ENCODE results near the gene YTHDC2. TPM values are rescaled to one million over a fixed set of nuclear protein-coding genes. Genes with fewer than 3 reads are reported as not detected.

YTHDC2 gene
- total RNA-seq, 6 donors from 2014 or later = 18.3 to 32.9 (median 21.6) TPM

GRCh38 chr5:113608113-113608596, 94.7 kb downstream of the YTHDC2 start:
- 52 to 60% methylated on average over 3 of the region's 3 CpGs for WGBS, 2 donors
- ATAC-seq (ENCODE audit: low FRiP score in 2 of 2) (no peak), DNase-seq (no peak)
- H3K4me1 ChIP-seq = peaks cover 0 to 3% (median 1%) of the 10 kb centered on the region in 4 donors
- TF ChIP-seq CTCF (IDR thresholded peaks at IDR 0.05) = no peak
- no peak for TF ChIP-seq EP300 (IDR thresholded peaks at IDR 0.05)
- no peak for TF ChIP-seq POLR2AphosphoS5 (IDR thresholded peaks at IDR 0.05)
- no peak for TF ChIP-seq POLR2A (IDR thresholded peaks at IDR 0.05)
- H3K36me3 ChIP-seq = no peaks in the 10 kb centered on the region
- H3K27me3 ChIP-seq = peaks cover 0 to 5% (median 0%) of the 10 kb centered on the region in 4 donors
- no peaks in the 10 kb centered on the region for H3K9me3 ChIP-seq
- H3K4me3 ChIP-seq = no peak overlapping the region
- no peak overlapping the region for H3K27ac ChIP-seq

- DNase-seq = no peak
- H3K36me3 ChIP-seq = no peaks in the 10 kb centered on the region
- no peak overlapping the region for H3K4me3 ChIP-seq
- TF ChIP-seq CTCF (IDR thresholded peaks at IDR 0.05) = peak in 5 of 6 experiments; percentile 44 to 74 (median 64)
- no peak for TF ChIP-seq POLR2A (IDR thresholded peaks at IDR 0.05)
- WGBS, 2 donors = 0 to 1% methylated on average over 4 of the region's 4 CpGs
- no peaks in the 10 kb centered on the region for H3K9me3 ChIP-seq
- peak in 1 of 2 donors; percentile 76 for ATAC-seq (ENCODE audit: low FRiP score in 2 of 2)
- H3K4me1 ChIP-seq = no peaks in the 10 kb centered on the region
- H3K27ac ChIP-seq = no peak overlapping the region
- H3K27me3 ChIP-seq = no peaks in the 10 kb centered on the region
Observed at GRCh38 chr5:113612060-113612496, 98.6 kb downstream of the YTHDC2 start.

- no peaks in the 10 kb centered on the region for H3K36me3 ChIP-seq
- H3K27me3 ChIP-seq = no peaks in the 10 kb centered on the region
- no peaks in the 10 kb centered on the region for H3K9me3 ChIP-seq
- no peak overlapping the region for H3K4me3 ChIP-seq
- no peak for TF ChIP-seq CTCF (IDR thresholded peaks at IDR 0.05)
- no peak for TF ChIP-seq POLR2A (IDR thresholded peaks at IDR 0.05)
- TF ChIP-seq POLR2AphosphoS5 (IDR thresholded peaks at IDR 0.05) = no peak
- no peak for TF ChIP-seq EP300 (IDR thresholded peaks at IDR 0.05)
- no peak overlapping the region for H3K27ac ChIP-seq
- WGBS, 2 donors = 59 to 75% methylated on average over 1 of the region's 1 CpG
- ATAC-seq (ENCODE audit: low FRiP score in 2 of 2) = no peak
- no peak for DNase-seq
- H3K4me1 ChIP-seq = no peaks in the 10 kb centered on the region
Observed at GRCh38 chr5:113614191-113614590, 100.7 kb downstream of the YTHDC2 start.

GRCh38 chr5:113615708-113616107, 102.2 kb downstream of the YTHDC2 start:
- 31 to 36% methylated on average over 2 of the region's 2 CpGs for WGBS, 2 donors
- TF ChIP-seq POLR2AphosphoS5 (IDR thresholded peaks at IDR 0.05) (no peak), EP300 (IDR thresholded peaks at IDR 0.05) (no peak), CTCF (IDR thresholded peaks at IDR 0.05) (no peak), POLR2A (IDR thresholded peaks at IDR 0.05) (no peak)
- DNase-seq = no peak
- no peaks in the 10 kb centered on the region for H3K27me3 ChIP-seq
- no peaks in the 10 kb centered on the region for H3K36me3 ChIP-seq
- no peaks in the 10 kb centered on the region for H3K9me3 ChIP-seq
- H3K4me1 ChIP-seq = no peaks in the 10 kb centered on the region
- ATAC-seq (ENCODE audit: low FRiP score in 2 of 2) = no peak
- no peak overlapping the region for H3K4me3 ChIP-seq
- no peak overlapping the region for H3K27ac ChIP-seq

GRCh38 chr5:113617191-113617796, 103.8 kb downstream of the YTHDC2 start:
- H3K4me3 ChIP-seq = no peak overlapping the region
- no peaks in the 10 kb centered on the region for H3K36me3 ChIP-seq
- H3K27ac ChIP-seq = no peak overlapping the region
- no peaks in the 10 kb centered on the region for H3K9me3 ChIP-seq
- 89 to 97% methylated on average over 22 to 29 of the region's 33 CpGs for WGBS, 2 donors
- ATAC-seq (ENCODE audit: low FRiP score in 2 of 2) (peak in 1 of 2 donors; percentile 46), DNase-seq (peak in 1 of 2 donors; percentile 68)
- no peaks in the 10 kb centered on the region for H3K4me1 ChIP-seq
- no peak for TF ChIP-seq EP300 (IDR thresholded peaks at IDR 0.05)
- TF ChIP-seq POLR2A (IDR thresholded peaks at IDR 0.05) = no peak
- TF ChIP-seq POLR2AphosphoS5 (IDR thresholded peaks at IDR 0.05) = no peak
- TF ChIP-seq CTCF (IDR thresholded peaks at IDR 0.05) = no peak
- H3K27me3 ChIP-seq = no peaks in the 10 kb centered on the region

All from upper lobe of left lung (tissue), 6 donors.